Activated CD8-positive, alpha-beta memory T cell treated with anti-CD3 and anti-CD28 coated beads, Interleukin-2, amount 50 U/mL, for 1 hour (primary cell): Measurements from ENCODE around the gene C11orf24.
"Not testable (repeated sequence)": the region's sequence is repeated elsewhere in the genome, so short reads cannot be mapped to it uniquely, and the experiment has no call there.

Experiments used
- DNase-seq: peaks from one replicate; pipeline ENCODE4 v3.0.0-alpha.2; 2020; ENCODE audit errors: extremely low read depth

C11orf24 gene

GRCh38 chr11:68251765-68252164 lies 20.0 kb downstream of the C11orf24 start:
- DNase-seq = no peak

- not testable (repeated sequence) for DNase-seq
Observed at GRCh38 chr11:68244912-68245311, 26.9 kb downstream of the C11orf24 start.

- not testable (repeated sequence) for DNase-seq
Observed at GRCh38 chr11:68243847-68244246, 27.9 kb downstream of the C11orf24 start.

GRCh38 chr11:68242616-68243015 lies 29.2 kb downstream of the C11orf24 start:
- no peak for DNase-seq

DNA sequence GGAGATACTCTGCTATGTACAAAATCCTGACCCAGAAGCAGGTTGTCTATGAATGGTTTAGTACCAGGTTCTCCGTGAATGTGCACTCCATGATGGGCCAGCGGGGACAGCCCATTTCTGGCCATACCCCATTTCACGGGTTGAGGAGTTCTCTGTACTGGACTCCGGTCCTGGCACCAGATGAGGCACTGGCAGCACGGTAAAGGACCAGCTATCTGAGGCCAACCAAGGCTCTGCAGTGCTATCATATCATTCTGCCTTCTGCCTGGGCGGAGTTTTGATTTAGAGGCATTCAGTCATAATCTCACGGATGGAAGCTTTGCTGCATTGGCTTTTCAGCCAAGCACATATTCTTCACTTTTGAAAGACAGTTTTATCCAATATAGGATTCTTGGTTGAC lies 40.2 kb downstream of the C11orf24 start:
- DNase-seq = no peak

- DNase-seq = no peak
Observed at GRCh38 chr11:68229601-68230000, 42.2 kb downstream of the C11orf24 start.

DNA sequence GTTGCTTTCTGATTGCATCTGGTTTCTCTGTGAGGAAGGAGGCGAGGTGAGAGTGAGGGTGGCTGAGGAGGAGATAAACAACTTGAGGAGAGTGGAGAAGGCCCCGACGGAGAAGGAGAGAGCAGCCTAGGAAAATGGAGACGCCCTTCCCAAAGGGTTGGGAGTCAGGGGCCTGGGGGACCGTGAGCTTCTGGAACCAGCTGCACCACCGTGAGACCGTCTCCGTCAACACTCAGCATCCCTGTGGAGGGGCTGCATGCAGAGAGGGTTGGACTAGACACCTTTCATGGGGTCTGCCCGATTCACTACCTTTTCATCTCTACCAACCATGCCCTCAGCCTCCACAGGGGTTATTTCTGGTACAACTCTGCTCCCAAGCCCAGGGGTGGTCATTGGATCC lies 45.4 kb downstream of the C11orf24 start:
- no peak for DNase-seq

GRCh38 chr11:68224606-68225005 lies 47.2 kb downstream of the C11orf24 start:
- DNase-seq = no peak

DNA sequence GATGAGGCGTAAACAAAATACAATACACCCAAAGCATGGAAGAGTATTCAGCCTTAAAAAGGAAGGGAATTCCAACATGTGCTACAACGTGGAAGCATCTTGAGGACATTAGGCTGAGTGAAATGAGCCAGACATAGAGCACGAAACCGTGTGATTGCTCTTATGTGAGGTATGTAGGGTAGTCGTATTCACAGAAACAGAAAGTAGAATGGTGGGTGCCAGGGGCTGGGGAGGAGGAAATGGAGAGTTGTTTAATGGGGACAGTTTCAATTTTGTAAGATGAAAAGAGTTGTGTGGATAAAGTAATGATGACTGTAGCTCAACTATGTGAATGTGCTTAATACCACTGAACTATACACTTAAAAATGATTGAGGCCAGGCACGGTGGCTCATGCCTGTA lies 48.5 kb downstream of the C11orf24 start:
- DNase-seq = no peak

DNA sequence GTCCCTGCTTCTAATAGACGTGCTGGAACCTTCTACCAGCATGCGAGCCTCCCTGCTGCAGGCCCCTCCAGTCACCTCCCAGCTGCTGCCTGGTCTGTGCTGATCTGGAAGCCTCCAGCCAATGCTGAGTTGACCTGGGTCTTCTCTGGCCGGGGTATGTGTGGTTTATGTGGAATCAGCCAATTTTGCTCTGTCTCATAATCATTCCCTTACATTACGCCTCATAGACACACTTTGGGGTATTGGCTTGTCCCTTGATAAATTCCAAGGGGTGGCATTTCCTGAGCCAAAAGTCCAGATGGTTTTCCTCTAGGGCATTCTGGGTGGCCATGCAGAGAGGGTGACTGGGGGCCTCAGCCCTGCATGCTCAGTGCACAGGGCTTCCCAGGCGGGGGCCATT lies 50.4 kb downstream of the C11orf24 start:
- no peak for DNase-seq

GRCh38 chr11:68216171-68216938 lies 55.4 kb downstream of the C11orf24 start:
- DNase-seq = no peak

GRCh38 chr11:68215524-68216170 lies 56.1 kb downstream of the C11orf24 start:
- no peak for DNase-seq

DNA sequence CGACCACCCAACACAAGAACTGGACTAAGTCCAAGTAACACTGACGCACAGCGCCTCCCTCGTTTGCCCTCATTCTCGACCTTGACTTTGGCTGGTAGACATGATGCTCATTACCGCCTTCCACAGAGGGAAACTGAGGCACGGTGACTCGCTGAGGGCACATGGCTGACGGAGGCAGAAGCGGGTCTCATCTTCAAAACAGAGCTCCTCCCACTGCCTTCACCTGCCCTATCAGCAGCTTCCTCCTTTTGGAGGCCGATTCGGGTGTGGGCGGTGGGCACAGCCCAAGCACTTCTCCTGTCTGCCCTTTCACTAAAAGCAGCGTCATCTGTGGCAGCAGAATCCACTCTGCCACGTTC lies 56.7 kb downstream of the C11orf24 start:
- no peak for DNase-seq

- no peak for DNase-seq
Observed at GRCh38 chr11:68214173-68215086, 57.3 kb downstream of the C11orf24 start.

- peak; percentile 75 for DNase-seq
Observed at GRCh38 chr11:68213555-68214172, 58.1 kb downstream of the C11orf24 start.

GRCh38 chr11:68213135-68213515 lies 58.6 kb downstream of the C11orf24 start, which contains the start of gene KMT5B:
Gene KMT5B (minus strand): TSS chr11:68213296. CDS start chr11:68190076, 23,220 bp downstream.
- DNase-seq = no peak

- no peak for DNase-seq
Observed at GRCh38 chr11:68212421-68213134, 59.2 kb downstream of the C11orf24 start.

- no peak for DNase-seq
Observed at GRCh38 chr11:68211546-68211945, 60.2 kb downstream of the C11orf24 start.
